ENCODE measurements around the gene VOPP1. TPM values are rescaled to one million over a fixed set of nuclear protein-coding genes. Genes with fewer than 3 reads are reported as not detected.

Gene VOPP1
- total and polyA plus RNA-seq, 2 donors (not counting 3 experiments of a cell fraction or from before 2014, with no cell fraction given), result 85.6 to 154 TPM

DNA sequence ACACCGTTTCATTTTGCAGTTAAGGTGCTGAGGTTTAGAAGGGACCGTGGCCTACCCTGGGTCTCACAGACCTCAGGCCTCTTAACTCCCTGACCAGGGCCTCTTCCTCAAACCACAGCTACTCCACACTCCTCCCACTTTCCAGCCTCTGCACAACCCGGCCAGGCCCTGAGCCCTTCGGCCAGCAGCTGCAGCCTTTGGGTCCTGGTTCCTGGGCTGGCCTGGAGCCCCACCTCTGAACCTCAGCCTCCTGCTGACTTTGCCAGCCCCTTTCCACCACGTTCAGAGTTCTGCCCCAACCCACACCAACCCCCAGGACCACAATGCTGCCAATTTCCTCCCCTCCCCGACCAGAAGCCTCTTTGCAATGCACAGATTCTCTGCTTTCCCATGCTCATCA is 84.1 kb downstream of the VOPP1 start:
- FAIRE-seq (no peak), DNase-seq (ENCODE audit: low read depth, low spot score) (no peak)
- Histone ChIP-seq H3K9me3 (replicated peaks; ENCODE audit: control insufficient read depth, insufficient read depth, low read length) (no peaks in the 10 kb centered on the region), H3K36me3 (ENCODE audit: control insufficient read depth in 2 of 2, extremely low read depth in 1 of 2, insufficient read depth in 2 of 2, low read length in 2 of 2) (peaks cover 0 to 32% of the 10 kb centered on the region in 2 experiments), H3K27me3 (ENCODE audit: control insufficient read depth in 2 of 2, insufficient read depth in 2 of 2, low read length in 2 of 2) (no peaks in the 10 kb centered on the region), H4K20me1 (replicated peaks; ENCODE audit: control insufficient read depth, extremely low read depth, insufficient read depth, low read length) (peaks cover 2% of the 10 kb centered on the region), H3K4me3 (replicated peaks in 1 of 3; ENCODE audit: insufficient read depth in 1 of 3, low read depth in 1 of 3, low read length in 3 of 3) (no peak overlapping the region), H3K27ac (ENCODE audit: insufficient read depth, low read depth, low read length) (no peak overlapping the region), H2AFZ (ENCODE audit: low read depth, low read length) (no peak overlapping the region), H3K9me1 (replicated peaks; ENCODE audit: control insufficient read depth, extremely low read depth, insufficient read depth, low read length) (no peaks in the 10 kb centered on the region), H3K4me1 (ENCODE audit: control insufficient read depth, extremely low read depth, insufficient read depth, low read length) (no peaks in the 10 kb centered on the region), H3K9ac (replicated peaks; ENCODE audit: extremely low read depth, insufficient read depth, low read length) (no peak overlapping the region), H3K4me2 (ENCODE audit: insufficient read depth, low read length) (no peak overlapping the region), H3K79me2 (ENCODE audit: control insufficient read depth, insufficient read depth, low read length) (peaks cover 11% of the 10 kb centered on the region)
- intact Hi-C loops (cut with micrococcal nuclease), result no loop called here
- BruUV-seq (replicated peaks), result no TSS peak
- dilution Hi-C loops (cut with MboI; ENCODE audit: extremely low pct_ligation_motif_present, low sequenced_read_pairs), result no loop called here
- POLR2A ChIA-PET, result no interaction called here
- no peak for TF ChIP-seq EZH2 (IDR thresholded peaks at IDR 0.05; ENCODE audit: borderline replicate concordance, low read depth, low read length, severe bottlenecking)
- TF ChIP-seq GATA2 (IDR thresholded peaks at IDR 0.05; ENCODE audit: insufficient read depth, insufficient read length, low read depth, low read length), result no peak
- no peak for TF ChIP-seq POLR2A (IDR thresholded peaks at IDR 0.05; ENCODE audit: low read depth, low read length)
- no peak for TF ChIP-seq JUN (IDR thresholded peaks at IDR 0.05; ENCODE audit: borderline replicate concordance, insufficient read depth, insufficient read length, low read depth)
- TF ChIP-seq POLR2AphosphoS5 (IDR thresholded peaks at IDR 0.05; ENCODE audit: insufficient read depth, low read depth, low read length), result no peak
- no peak for TF ChIP-seq MAX (IDR thresholded peaks at IDR 0.05; ENCODE audit: insufficient read depth, insufficient read length)
- no peak for TF ChIP-seq CTCF (IDR thresholded peaks at IDR 0.05; ENCODE audit: extremely low read depth in 1 of 2, insufficient read depth in 1 of 2, low read depth in 1 of 2, low read length in 2 of 2)
- TF ChIP-seq MYC (IDR thresholded peaks at IDR 0.05; ENCODE audit: low read depth, low read length), result no peak
- no peak for TF ChIP-seq FOS (IDR thresholded peaks at IDR 0.05; ENCODE audit: borderline replicate concordance, insufficient read depth, low read length)
- CTCF ChIA-PET, result no interaction called here
